Gastrocnemius medialis (tissue), 4 donors: ENCODE results near the gene WDR62.

Experiments
- CTCF ChIP-seq, 5 experiments: fragments of 450-650 bp in 3 of 5; fragments of 200-600 bp in 2 of 5; sonication (generic) in 2 of 5; IDR thresholded peaks in 4 of 5; conservative IDR thresholded peaks in 1 of 5; 1 replicate in 4 of 5; 2 replicates in 1 of 5; pipeline ENCODE4 v1.5.1; 2016 to 2019; ENCODE audit warnings: antibody characterized with exemption in 5 of 5, mild to moderate bottlenecking in 3 of 5, moderate library complexity in 3 of 5
- POLR2A ChIP-seq, 2 donors: fragments of 450-650 bp; IDR thresholded peaks; one replicate each; pipeline ENCODE4 v1.6.1; 2017; ENCODE audit warnings: antibody characterized with exemption in 2 of 2, mild to moderate bottlenecking in 2 of 2, moderate library complexity in 2 of 2

DNA sequence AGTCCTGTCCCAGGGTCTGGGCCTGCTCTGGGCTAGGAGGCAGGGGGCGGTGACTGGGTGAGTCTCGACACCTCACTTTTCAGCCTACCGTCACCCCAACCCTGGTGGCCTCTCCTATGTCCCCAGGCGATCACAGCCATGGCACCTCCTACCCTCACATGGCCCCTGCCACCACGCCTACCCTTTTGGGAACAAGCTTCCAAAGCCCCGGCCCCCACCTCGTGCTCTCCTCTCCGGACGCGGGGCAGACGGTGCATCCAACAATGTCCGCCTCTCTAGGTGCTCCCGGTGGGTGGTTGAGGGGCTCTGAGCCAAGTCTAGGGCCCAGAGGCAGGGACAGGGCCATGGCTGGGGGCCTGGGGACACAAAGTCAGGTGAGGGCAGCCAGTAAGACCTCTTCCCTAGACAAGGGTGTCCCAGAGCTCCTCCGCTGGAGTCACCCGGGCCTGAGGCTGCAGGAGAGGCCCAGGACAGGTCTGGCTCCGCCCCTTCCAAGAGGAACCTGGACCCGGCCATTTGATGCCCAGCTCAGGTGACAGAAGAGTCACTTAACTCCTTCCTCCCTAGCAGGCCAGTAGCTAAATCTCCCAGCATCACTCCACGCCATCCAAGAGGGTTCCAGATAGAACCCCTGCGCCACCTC is 46.2 kb upstream of the WDR62 start, which contains the start of gene SYNE4:
- TF ChIP-seq POLR2A (IDR thresholded peaks at IDR 0.05), result no peak
- TF ChIP-seq CTCF (IDR thresholded peaks at IDR 0.05 in 4 of 5, conservative IDR thresholded peaks at IDR 0.05 in 1 of 5), result no peak
